LNCaP clone FGC (cell line): ENCODE data around the gene VWA5B1.

Experiments
- DNase-seq: peaks from one replicate; pipeline ENCODE4 v3.0.0-alpha.2; 2011; ENCODE audit warnings: low read depth
- H3K4me3 ChIP-seq: 2 replicates; pipeline ENCODE4 v1.5.1; 2011; ENCODE audit warnings: mild to moderate bottlenecking, low read depth, low read length, control low read depth
- TF ChIP-seq, protein P1 (sequence below): IDR thresholded peaks from 2 replicates; pipeline ENCODE4 v1.5.1; 2012; ENCODE audit warnings: mild to moderate bottlenecking; ENCODE audit not compliant: control insufficient read depth, insufficient read depth; ENCODE audit errors: extremely low read depth

VWA5B1 gene, protein sequence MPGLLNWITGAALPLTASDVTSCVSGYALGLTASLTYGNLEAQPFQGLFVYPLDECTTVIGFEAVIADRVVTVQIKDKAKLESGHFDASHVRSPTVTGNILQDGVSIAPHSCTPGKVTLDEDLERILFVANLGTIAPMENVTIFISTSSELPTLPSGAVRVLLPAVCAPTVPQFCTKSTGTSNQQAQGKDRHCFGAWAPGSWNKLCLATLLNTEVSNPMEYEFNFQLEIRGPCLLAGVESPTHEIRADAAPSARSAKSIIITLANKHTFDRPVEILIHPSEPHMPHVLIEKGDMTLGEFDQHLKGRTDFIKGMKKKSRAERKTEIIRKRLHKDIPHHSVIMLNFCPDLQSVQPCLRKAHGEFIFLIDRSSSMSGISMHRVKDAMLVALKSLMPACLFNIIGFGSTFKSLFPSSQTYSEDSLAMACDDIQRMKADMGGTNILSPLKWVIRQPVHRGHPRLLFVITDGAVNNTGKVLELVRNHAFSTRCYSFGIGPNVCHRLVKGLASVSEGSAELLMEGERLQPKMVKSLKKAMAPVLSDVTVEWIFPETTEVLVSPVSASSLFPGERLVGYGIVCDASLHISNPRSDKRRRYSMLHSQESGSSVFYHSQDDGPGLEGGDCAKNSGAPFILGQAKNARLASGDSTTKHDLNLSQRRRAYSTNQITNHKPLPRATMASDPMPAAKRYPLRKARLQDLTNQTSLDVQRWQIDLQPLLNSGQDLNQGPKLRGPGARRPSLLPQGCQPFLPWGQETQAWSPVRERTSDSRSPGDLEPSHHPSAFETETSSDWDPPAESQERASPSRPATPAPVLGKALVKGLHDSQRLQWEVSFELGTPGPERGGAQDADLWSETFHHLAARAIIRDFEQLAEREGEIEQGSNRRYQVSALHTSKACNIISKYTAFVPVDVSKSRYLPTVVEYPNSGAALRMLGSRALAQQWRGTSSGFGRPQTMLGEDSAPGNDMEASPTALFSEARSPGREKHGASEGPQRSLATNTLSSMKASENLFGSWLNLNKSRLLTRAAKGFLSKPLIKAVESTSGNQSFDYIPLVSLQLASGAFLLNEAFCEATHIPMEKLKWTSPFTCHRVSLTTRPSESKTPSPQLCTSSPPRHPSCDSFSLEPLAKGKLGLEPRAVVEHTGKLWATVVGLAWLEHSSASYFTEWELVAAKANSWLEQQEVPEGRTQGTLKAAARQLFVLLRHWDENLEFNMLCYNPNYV

DNA sequence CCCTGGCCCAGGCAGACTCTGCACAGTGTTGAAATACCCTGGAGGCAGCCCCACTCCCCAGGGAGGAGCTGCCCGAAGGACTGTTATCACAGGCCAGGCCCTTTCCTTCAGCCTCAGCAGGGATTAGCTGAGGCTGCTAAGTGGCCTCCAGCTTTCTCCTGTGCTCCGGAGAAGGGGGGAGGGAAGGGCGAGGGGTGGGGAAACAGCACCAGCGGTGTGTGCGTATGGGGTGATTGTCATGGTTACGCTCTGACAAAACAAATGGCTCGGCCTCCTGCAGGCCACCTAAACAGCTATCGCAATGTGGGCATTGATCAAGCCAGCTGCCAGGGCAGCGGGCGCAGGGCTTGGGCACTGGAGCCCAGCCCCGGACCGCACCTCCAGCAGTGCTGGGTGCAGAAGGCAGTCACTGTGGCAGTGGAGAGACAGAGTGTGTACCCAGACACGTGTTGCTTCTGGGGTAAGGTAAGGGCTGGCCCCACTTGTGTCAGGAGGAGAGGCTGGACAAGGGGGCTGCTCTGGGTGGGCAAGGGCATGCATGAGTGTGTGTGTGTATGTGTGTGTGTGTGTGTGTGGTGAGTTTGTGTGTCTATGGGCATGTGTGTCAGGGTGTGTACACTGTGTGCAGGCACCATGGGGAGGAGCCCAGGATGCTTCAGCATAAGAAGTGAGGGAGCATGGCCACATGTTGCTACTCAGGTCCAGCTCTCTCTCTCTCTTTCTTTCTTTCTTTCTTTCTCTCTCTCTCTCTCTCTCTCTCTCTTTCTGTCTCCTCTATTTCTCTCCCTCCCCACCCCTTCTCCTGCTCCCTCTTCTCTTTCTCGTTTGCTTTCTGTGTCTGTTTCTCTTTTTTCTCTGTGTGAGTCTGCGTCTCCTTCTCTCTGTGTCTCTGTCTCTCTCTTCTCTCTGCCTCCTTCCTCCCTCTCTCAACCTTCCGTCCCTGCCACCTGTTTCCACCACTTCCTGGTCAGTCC lies at the start of gene VWA5B1:
TSS of gene VWA5B1 (plus strand) at position 252 of the 974 bp plus-strand sequence. CDS start 19,727 bp downstream, outside the sequence.
- H3K4me3 ChIP-seq, result no peak within 1 kb of the TSS
- TF ChIP-seq, protein P1, sequence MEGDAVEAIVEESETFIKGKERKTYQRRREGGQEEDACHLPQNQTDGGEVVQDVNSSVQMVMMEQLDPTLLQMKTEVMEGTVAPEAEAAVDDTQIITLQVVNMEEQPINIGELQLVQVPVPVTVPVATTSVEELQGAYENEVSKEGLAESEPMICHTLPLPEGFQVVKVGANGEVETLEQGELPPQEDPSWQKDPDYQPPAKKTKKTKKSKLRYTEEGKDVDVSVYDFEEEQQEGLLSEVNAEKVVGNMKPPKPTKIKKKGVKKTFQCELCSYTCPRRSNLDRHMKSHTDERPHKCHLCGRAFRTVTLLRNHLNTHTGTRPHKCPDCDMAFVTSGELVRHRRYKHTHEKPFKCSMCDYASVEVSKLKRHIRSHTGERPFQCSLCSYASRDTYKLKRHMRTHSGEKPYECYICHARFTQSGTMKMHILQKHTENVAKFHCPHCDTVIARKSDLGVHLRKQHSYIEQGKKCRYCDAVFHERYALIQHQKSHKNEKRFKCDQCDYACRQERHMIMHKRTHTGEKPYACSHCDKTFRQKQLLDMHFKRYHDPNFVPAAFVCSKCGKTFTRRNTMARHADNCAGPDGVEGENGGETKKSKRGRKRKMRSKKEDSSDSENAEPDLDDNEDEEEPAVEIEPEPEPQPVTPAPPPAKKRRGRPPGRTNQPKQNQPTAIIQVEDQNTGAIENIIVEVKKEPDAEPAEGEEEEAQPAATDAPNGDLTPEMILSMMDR, result no peak
- DNase-seq, result no peak

DNA sequence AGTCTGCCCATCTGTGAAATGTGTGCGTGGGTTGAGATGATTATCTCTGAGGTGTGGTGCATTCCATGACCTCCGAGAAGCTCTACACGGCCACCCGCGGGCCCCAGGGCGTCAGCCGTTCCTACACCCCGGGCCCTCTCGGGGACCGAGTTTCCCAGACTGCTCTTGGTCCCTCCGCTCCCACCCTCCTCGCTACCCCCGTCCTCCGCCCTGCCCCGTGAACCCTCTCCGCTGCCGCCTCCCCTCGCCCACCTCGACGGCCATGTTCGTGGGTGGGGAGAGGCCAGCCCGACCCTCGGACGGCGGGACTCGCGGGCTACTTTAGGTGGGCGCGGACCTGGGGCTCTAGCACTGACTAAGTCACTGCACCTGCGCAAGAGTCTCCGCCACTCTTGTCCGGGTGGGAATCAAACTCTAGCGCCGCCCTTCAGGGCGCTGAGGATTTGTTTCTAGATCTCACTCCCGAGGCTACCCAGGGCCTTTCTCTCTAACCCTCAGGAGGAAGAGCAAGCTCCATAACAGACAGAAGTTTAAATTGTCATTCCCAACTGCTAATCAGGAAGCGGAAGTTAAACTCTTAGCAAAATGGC lies 47.7 kb upstream of the VWA5B1 start:
- TF ChIP-seq, protein P1, result no peak
- no peak for DNase-seq
- H3K4me3 ChIP-seq, result no peak overlapping the region

DNA sequence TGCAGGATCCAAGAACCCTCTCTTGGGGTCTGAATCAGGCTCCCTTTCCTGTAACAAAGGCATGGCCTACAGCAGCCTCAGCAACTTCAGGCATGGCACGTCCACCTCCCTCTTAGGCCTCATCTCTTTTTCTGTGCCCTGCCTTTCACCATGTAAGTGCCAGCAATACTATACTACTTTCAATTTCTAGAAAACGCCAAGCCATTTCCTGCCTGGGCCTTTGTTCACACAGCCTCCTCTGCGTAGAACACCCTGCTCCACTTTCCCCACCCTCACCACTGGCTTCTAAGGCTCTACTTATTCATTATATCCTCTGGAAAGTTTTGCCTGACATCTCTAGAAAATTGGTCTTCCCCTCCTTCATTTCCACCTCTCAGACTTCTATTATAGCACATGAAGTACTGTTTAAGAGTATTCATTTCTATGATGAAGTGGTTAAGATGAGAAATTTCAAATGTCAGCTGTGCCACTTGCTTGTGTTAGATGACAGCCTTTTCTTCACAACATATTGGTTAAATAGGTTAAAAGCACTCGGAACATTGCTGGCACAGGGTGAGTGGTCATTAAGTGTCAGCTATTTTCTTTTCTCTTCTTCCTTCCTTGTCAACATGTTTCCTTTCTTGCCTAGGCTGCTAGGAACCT lies 41.6 kb upstream of the VWA5B1 start:
- H3K4me3 ChIP-seq, result no peak overlapping the region
- no peak for DNase-seq
- TF ChIP-seq, protein P1, result no peak

DNA sequence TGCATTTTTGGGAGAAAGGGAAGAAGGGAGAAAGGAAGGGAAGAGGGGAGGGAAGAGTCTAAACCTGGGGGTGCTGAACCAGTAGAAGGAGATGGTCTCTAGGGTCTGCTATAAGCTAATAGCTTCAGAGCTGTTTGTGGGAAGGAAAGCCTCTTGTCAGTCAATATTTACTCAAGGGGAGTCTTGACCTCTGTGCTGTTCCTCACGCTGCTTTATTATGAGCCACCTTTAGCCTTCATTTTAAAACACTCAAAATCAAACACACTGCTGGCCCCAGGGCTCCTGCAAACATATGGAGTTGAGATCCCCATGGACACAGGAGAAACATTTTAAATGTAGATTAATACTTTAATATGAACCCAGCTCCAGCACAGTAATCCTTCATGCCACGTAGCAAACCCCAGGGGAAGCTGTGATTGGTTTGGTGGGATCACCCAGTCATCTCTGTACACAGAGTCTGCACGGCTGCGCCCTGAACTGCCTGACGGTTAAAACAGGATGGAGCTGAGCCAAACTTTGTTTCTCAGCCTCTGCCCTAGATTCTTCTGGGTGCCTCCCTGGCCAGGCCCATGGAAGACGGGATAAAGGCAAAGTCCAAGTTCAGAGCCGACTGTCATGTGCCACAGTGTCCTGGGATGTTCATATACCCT lies 40.2 kb upstream of the VWA5B1 start:
- TF ChIP-seq, protein P1, result no peak
- no peak overlapping the region for H3K4me3 ChIP-seq
- DNase-seq, result peak; percentile 67

DNA sequence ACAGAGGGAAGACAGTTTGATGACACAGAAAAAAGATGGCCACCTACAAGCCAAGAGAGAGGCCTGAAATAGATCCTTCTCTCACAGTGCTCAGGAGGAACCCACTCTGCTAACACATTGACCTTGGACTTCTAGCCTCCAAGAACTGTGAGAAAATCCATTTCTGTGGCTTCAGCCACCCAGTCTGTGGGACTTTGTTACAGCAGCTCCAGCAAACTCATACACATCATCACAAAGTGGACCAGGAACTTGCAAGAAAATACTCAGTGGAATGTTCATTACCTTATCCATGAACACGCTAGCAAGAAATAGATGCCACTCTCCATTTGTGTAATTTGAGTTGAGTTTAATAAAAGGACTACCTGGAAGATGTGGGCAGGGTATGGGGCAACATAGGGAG lies 38.1 kb upstream of the VWA5B1 start:
- TF ChIP-seq, protein P1, result no peak

More for the DNA sequence above, 38.1 kb upstream of the VWA5B1 start:
- H3K4me3 ChIP-seq, result no peak overlapping the region
- DNase-seq, result no peak
